T47D (cell line): Measurements from ENCODE around the gene MYOT.
A peak's percentile ranks its signal among the peaks of the same experiment; 100 is the strongest.

Experiments used
- DNase-seq, 2 experiments: peaks; one replicate each; pipeline versions ENCODE4 v3.0.0 to v3.0.0-alpha.2; 2011 to 2012; ENCODE audit warnings: low read depth in 1 of 2, low spot score in 1 of 2
- JUND ChIP-seq: IDR thresholded peaks from 2 replicates; pipeline ENCODE4 v1.6.1; 2012; ENCODE audit warnings: low read depth
- in situ Hi-C: cut with HindIII; loops from 2 replicates; pipeline ENCODE4 v1.10.0; 2016; ENCODE audit warnings: low sequenced_read_pairs, low pct_unique_long_range_greater_than_20kb

Gene MYOT

GRCh38 chr5:137894586-137894985, 26.9 kb downstream of the MYOT start:
- in situ Hi-C loops = no loop called here
- TF ChIP-seq JUND = no peak
- DNase-seq = peak in 1 of 2 experiments; percentile 16

GRCh38 chr5:137896560-137896959, 28.9 kb downstream of the MYOT start:
- in situ Hi-C loops = no loop called here
- TF ChIP-seq JUND = no peak
- no peak for DNase-seq

GRCh38 chr5:137899493-137899892, 31.8 kb downstream of the MYOT start:
- no peak for TF ChIP-seq JUND
- no peak for DNase-seq
- in situ Hi-C loops = no loop called here

- DNase-seq = no peak
- in situ Hi-C loops = no loop called here
- TF ChIP-seq JUND = no peak
These were observed 33.6 kb downstream of the MYOT start for GRCh38 chr5:137901011-137901817.

- no peak for DNase-seq
- in situ Hi-C loops = no loop called here
- TF ChIP-seq JUND = no peak
These were observed 34.9 kb downstream of the MYOT start for GRCh38 chr5:137902408-137903133.

- TF ChIP-seq JUND = no peak
- no peak for DNase-seq
- in situ Hi-C loops = no loop called here
These were observed 47.1 kb downstream of the MYOT start for GRCh38 chr5:137914758-137915157.

- in situ Hi-C loops = no loop called here
- TF ChIP-seq JUND = no peak
- DNase-seq = no peak
These were observed 49.3 kb downstream of the MYOT start for GRCh38 chr5:137916923-137917322.

- peak in 1 of 2 experiments; percentile 79 for DNase-seq
- in situ Hi-C loops = no loop called here
- no peak for TF ChIP-seq JUND
These were observed 54.3 kb downstream of the MYOT start for GRCh38 chr5:137921931-137922330.

- peak in 1 of 2 experiments; percentile 26 for DNase-seq
- TF ChIP-seq JUND = no peak
- in situ Hi-C loops = no loop called here
These were observed 56.2 kb downstream of the MYOT start for GRCh38 chr5:137923856-137924255.

- in situ Hi-C loops = no loop called here
- no peak for DNase-seq
- TF ChIP-seq JUND = no peak
These were observed 65.1 kb downstream of the MYOT start for GRCh38 chr5:137932800-137933199.

- TF ChIP-seq JUND = no peak
- DNase-seq = no peak
- in situ Hi-C loops = no loop called here
These were observed 65.8 kb downstream of the MYOT start for GRCh38 chr5:137933491-137933911.

GRCh38 chr5:137935190-137935589, 67.5 kb downstream of the MYOT start:
- in situ Hi-C loops = no loop called here
- no peak for TF ChIP-seq JUND
- DNase-seq = no peak

GRCh38 chr5:137935694-137936093, 68.0 kb downstream of the MYOT start:
- no peak for DNase-seq
- in situ Hi-C loops = no loop called here
- TF ChIP-seq JUND = no peak
